Panc1 (cell line): ENCODE data around the gene P2RY6. TPM values are rescaled to one million over a fixed set of nuclear protein-coding genes. Genes with fewer than 3 reads are reported as not detected.

Experiments
- ATAC-seq: fragments of 200-7000 bp; cut with Tn5 transposase; 2 replicates; pipeline ENCODE4 v1.9.1; 2020; ENCODE audit warnings: mild to moderate bottlenecking, moderate library complexity
- BruUV-seq: library from RNA; stranded (reverse); fragments of 400-500 nt; replicated peaks from 2 replicates; lab custom pipeline; 2021; lab: Mats Ljungman, UMichigan
- CTCF ChIA-PET: fragments of 300-600 bp; sonication (Branson Sonifier 250); formaldehyde crosslinking; loops from one replicate; lab custom pipeline; 2022; ENCODE audit warnings: antibody characterized with exemption; lab: Charles Lee
- POLR2A ChIA-PET: fragments of 300-600 bp; sonication (Branson Sonifier 250); formaldehyde crosslinking; loops from one replicate; lab custom pipeline; 2022; ENCODE audit warnings: antibody characterized with exemption; lab: Charles Lee
- DNase-seq: peaks from one replicate; pipeline ENCODE4 v3.0.0-alpha.2; 2010; ENCODE audit warnings: low read depth, low spot score
- H3K27ac ChIP-seq: 2 replicates; pipeline ENCODE4 v1.5.1; 2011; ENCODE audit warnings: mild to moderate bottlenecking, low read length, inconsistent platforms
- H3K27me3 ChIP-seq: fragments of 200-500 bp; sonication (Bioruptor generic); 2 replicates; pipeline ENCODE4 v1.6.0; 2014; ENCODE audit warnings: low read length, inconsistent platforms; ENCODE audit not compliant: control insufficient read depth, insufficient read depth
- H3K36me3 ChIP-seq: fragments of 200-500 bp; sonication (Bioruptor generic); 2 replicates; pipeline ENCODE4 v1.5.1; 2014; ENCODE audit warnings: inconsistent platforms, mild to moderate bottlenecking, low read length, moderate library complexity; ENCODE audit not compliant: control insufficient read depth, insufficient read depth
- H3K4me1 ChIP-seq: 2 replicates; pipeline ENCODE4 v1.5.1; 2011; ENCODE audit warnings: inconsistent platforms, mild to moderate bottlenecking, low read length, moderate library complexity; ENCODE audit not compliant: control insufficient read depth, insufficient read depth
- H3K4me3 ChIP-seq, 2 experiments: 2 replicates each; pipeline ENCODE4 v1.5.1; 2011 to 2012; ENCODE audit warnings: low read depth in 2 of 2, low read length in 2 of 2, mild to moderate bottlenecking in 2 of 2, inconsistent platforms in 1 of 2, moderate library complexity in 1 of 2
- H3K9me3 ChIP-seq: fragments of 200-500 bp; sonication (Bioruptor generic); 2 replicates; pipeline ENCODE4 v1.5.1; 2014; ENCODE audit warnings: low read depth, mild to moderate bottlenecking, inconsistent platforms, low read length, moderate library complexity; ENCODE audit not compliant: control insufficient read depth, insufficient read depth
- CTCF ChIP-seq: fragments of 450-650 bp; IDR thresholded peaks from 2 replicates; pipeline ENCODE4 v1.5.1; 2017; ENCODE audit warnings: mild to moderate bottlenecking
- POLR2AphosphoS5 ChIP-seq: IDR thresholded peaks from 2 replicates; pipeline ENCODE4 v1.6.1; 2012; ENCODE audit warnings: mild to moderate bottlenecking, low read depth, low read length, moderate library complexity
- SIN3A ChIP-seq: IDR thresholded peaks from 2 replicates; pipeline ENCODE4 v1.6.1; 2012; ENCODE audit warnings: low read depth, mild to moderate bottlenecking, low read length, moderate library complexity, borderline replicate concordance; ENCODE audit not compliant: insufficient read depth
- TCF7L2 ChIP-seq: IDR thresholded peaks from 2 replicates; pipeline ENCODE4 v1.6.1; 2011; ENCODE audit warnings: mild to moderate bottlenecking, low read depth, low read length, inconsistent platforms
- in situ Hi-C: cut with HindIII; loops from 2 replicates; pipeline ENCODE4 v1.10.0; 2016; ENCODE audit warnings: low sequenced_read_pairs, low pct_unique_long_range_greater_than_20kb
- intact Hi-C: fragments of 100-400 bp; cut with micrococcal nuclease; formaldehyde crosslinking; loops from one replicate; pipeline ENCODE4 v1.10.0; 2022; ENCODE audit not compliant: unreplicated experiment
- total RNA-seq: library from RNA; stranded (reverse); gene quantifications from one replicate; pipeline ENCODE4 v1.2.1, GENCODE V29; 2021; ENCODE audit not compliant: unreplicated experiment
- TF ChIP-seq, protein P1 (sequence below), 2 experiments: IDR thresholded peaks; 2 replicates each; pipeline ENCODE4 v1.6.1; 2011 to 2012; ENCODE audit warnings: low read depth in 2 of 2, control low read depth in 1 of 2, low read length in 1 of 2, mild to moderate bottlenecking in 1 of 2, moderate library complexity in 1 of 2; ENCODE audit not compliant: insufficient read depth in 1 of 2

Gene P2RY6
- total RNA-seq, 1 experiment from 2014 or later: 0.59 TPM

DNA sequence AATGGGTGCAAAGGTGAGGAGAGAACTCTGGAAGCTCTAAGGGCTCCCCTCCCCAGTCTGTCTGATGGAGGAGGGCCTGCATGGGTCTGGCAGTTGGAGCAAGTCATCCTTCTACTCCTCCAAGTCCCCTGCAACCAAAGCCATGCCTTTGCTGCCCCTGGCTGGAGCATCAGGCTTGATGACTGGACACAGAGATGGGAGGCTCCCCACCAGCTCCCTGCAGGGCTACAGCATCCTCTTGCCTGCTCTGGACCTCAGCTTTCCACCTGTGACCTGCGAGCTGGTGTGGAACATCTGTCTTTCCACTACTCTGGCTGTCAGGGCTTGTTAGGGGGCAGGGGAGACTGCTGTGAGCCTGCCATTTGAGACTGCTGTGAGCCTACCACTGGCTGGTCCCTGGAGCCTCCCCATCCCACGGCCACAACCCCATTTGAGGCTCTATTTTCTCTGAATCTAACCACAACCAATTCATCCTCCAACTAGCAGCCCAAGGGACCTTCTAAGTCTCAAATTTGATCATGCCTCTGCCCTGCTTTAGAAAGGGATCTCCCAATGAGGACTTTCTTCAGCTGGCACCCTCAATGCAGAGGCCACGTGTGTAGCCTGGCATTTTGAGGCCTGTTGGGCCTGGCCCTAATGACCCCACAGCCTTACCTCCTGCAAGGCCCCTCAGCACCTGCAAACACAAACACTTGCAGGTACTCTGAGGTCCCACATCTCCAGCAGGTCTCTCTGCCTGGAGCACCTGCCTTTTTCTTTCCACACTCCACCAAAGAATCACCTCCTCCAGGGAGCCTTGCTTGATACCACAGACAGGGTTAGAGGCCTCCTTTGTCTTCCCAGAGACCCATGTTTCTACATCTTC, 9.9 kb downstream of the P2RY6 start:
- intact Hi-C loops (no loop called here), in situ Hi-C loops (no loop called here)
- H3K27ac ChIP-seq: no peak overlapping the region
- no peak overlapping the region for H3K4me3 ChIP-seq
- ATAC-seq: no peak
- H3K9me3 ChIP-seq: no peaks in the 10 kb centered on the region
- no TSS peak for BruUV-seq
- DNase-seq: no peak
- POLR2A ChIA-PET: interaction anchor here (1.0 kb wide), 1 partner anchor 16 kb away, joined by 3 read pairs; no protein-coding TSS in a partner anchor
- no peaks in the 10 kb centered on the region for H3K27me3 ChIP-seq
- H3K36me3 ChIP-seq: no peaks in the 10 kb centered on the region
- no peaks in the 10 kb centered on the region for H3K4me1 ChIP-seq
- TF ChIP-seq CTCF (no peak), SIN3A (no peak), POLR2AphosphoS5 (no peak), TCF7L2 (no peak)
- TF ChIP-seq, protein P1, sequence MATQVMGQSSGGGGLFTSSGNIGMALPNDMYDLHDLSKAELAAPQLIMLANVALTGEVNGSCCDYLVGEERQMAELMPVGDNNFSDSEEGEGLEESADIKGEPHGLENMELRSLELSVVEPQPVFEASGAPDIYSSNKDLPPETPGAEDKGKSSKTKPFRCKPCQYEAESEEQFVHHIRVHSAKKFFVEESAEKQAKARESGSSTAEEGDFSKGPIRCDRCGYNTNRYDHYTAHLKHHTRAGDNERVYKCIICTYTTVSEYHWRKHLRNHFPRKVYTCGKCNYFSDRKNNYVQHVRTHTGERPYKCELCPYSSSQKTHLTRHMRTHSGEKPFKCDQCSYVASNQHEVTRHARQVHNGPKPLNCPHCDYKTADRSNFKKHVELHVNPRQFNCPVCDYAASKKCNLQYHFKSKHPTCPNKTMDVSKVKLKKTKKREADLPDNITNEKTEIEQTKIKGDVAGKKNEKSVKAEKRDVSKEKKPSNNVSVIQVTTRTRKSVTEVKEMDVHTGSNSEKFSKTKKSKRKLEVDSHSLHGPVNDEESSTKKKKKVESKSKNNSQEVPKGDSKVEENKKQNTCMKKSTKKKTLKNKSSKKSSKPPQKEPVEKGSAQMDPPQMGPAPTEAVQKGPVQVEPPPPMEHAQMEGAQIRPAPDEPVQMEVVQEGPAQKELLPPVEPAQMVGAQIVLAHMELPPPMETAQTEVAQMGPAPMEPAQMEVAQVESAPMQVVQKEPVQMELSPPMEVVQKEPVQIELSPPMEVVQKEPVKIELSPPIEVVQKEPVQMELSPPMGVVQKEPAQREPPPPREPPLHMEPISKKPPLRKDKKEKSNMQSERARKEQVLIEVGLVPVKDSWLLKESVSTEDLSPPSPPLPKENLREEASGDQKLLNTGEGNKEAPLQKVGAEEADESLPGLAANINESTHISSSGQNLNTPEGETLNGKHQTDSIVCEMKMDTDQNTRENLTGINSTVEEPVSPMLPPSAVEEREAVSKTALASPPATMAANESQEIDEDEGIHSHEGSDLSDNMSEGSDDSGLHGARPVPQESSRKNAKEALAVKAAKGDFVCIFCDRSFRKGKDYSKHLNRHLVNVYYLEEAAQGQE (IDR thresholded peaks at IDR 0.05; ENCODE audit: insufficient read depth in 1 of 2, low read depth in 2 of 2, low read length in 1 of 2): no peak
- CTCF ChIA-PET: no interaction called here

DNA sequence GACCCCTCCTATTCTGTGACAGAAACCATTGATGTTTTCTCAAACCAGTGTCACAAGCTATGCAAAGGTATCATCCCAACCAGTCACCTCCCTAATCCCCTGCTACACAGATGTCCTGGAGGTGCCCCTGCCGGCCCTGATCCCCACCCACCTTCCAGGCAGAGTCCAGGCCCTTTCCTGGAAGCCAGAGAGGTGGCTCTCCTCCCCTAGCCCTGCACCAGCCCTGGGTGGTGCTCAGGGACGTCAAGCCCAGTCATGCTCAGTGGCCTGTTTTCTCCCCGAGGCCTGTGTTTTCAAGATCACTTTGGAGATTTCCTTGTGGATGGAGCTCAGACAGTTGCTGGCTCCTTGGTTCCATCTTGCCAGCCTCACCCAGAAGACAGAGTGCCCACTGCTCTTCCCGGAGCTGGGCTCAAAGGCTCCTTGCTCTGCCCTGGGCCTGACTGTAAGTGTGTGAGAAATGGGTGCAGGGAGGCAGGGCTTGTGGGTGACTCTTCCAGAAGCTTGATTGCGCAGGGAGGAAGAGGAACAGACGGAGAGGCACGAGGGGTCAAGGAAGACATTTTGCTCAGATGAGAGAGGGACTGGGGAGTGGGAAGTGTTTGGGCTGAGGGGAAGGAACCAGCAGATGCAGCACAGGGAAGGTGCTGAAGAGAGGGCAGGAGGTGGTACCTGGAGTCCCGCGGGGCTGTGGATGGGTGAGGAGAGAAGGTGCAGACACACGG, 11.3 kb downstream of the P2RY6 start:
- Histone ChIP-seq H3K9me3 (no peaks in the 10 kb centered on the region), H3K4me3 (no peak overlapping the region), H3K27ac (no peak overlapping the region), H3K4me1 (no peaks in the 10 kb centered on the region), H3K36me3 (no peaks in the 10 kb centered on the region), H3K27me3 (no peaks in the 10 kb centered on the region)
- DNase-seq: no peak
- CTCF ChIA-PET: interaction anchor here (0.6 to 1.1 kb wide), 2 partner anchors 152 to 359 kb away, joined by 4 read pairs; no protein-coding TSS in a partner anchor
- ATAC-seq: no peak
- BruUV-seq: no TSS peak
- TF ChIP-seq CTCF (no peak), POLR2AphosphoS5 (no peak), TCF7L2 (no peak), SIN3A (no peak)
- TF ChIP-seq, protein P1 (IDR thresholded peaks at IDR 0.05; ENCODE audit: insufficient read depth in 1 of 2, low read depth in 2 of 2, low read length in 1 of 2): no peak
- intact Hi-C loops: no loop called here
- POLR2A ChIA-PET: interaction anchor here (1.0 kb wide), 1 partner anchor 15 kb away, joined by 3 read pairs; no protein-coding TSS in a partner anchor
- in situ Hi-C loops: no loop called here
